GM19397 (cell line): Measurements from ENCODE around the gene EYA3.

Experiments
- ATAC-seq: cut with Tn5 transposase; IDR thresholded peaks from one replicate; pipeline ENCODE4 v1.9.1; 2021; ENCODE audit warnings: mild to moderate bottlenecking, moderate library complexity; ENCODE audit not compliant: unreplicated experiment

Gene EYA3

DNA sequence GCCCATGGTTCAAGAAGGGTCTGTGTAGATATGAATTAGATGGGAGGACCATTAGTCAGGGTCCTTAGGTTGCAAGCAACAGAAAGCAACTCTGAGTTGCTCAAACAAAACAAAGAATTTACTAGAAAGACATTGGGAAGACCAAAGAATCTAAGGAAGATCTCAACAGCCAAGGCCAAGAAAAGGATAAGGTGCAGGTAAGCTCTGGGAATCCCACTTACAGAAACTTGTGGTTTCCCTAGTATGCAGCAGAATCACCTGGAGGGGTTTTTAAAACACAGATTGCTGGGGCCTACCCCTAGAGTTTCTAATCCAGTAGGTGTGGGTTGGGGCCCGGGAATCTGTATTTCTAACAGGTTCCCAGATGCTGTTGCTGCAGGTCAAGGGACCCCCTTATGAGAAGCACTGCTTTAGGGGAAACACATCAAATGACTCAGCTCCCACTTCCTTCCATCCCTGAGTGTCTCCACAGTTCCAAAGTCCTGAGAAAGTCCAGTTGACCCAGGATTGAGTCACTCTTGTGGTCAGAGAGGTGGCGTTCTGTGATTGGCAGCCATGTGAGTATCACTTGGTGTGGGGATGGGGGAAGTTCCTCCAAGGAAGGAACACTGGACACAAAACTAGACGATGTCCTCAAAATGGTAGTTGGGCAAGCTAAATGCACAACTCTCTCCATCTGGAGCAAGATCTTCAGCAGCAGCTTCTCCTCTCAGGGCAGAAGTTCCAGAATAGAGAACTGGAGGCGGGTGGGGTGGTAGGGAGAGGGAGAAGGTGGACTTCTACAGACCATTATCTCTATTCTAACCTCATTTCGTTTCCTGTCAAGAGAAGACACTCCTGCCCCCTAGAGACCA is 24.2 kb upstream of the EYA3 start:
- ATAC-seq, result no peak

DNA sequence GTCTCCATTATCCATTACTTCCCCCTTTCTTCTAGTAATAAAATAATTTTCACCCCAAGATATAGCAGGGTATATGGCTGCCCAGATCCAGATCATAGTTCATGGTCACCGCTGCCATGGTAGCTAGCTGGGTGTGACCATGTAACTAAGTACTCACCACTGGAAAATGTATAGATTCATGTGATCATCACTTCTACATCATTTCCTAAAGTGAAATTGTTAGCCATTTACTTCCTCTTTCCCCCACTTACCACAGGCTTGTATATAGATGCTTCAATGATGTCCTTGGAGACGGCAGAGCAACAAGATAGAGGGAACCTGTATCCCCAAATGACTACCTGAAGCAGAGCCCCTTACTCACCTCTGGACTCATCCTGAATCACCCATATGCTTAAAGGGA is 22.7 kb upstream of the EYA3 start:
- ATAC-seq, result no peak

- ATAC-seq, result no peak
Measured at GRCh38 chr1:28110555-28110954, 22.1 kb upstream of the EYA3 start.

DNA sequence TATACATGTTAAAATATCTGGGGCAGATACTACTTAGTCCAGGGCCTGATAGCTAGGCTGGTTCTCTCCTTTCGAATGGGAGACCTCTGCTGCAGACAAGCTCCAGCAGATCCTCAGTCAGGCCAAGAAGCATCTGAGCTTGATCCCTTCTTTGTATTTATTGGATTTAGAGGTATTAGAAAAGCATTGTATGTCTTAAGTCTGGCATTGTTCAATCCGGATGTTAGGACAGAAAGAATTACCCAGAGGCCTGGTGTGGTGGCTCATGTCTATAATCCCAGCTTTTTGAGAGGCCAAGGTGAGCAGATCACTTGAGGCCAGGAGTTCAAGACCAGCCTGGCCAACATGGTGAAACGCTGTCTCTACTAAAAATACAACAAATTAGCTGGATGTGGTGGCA is 21.2 kb upstream of the EYA3 start:
- ATAC-seq, result no peak

GRCh38 chr1:28108001-28108400 is 19.6 kb upstream of the EYA3 start:
- ATAC-seq, result no peak

GRCh38 chr1:28104866-28105467 is 16.6 kb upstream of the EYA3 start:
- ATAC-seq, result no peak

GRCh38 chr1:28102189-28102588 is 13.8 kb upstream of the EYA3 start:
- ATAC-seq, result no peak

DNA sequence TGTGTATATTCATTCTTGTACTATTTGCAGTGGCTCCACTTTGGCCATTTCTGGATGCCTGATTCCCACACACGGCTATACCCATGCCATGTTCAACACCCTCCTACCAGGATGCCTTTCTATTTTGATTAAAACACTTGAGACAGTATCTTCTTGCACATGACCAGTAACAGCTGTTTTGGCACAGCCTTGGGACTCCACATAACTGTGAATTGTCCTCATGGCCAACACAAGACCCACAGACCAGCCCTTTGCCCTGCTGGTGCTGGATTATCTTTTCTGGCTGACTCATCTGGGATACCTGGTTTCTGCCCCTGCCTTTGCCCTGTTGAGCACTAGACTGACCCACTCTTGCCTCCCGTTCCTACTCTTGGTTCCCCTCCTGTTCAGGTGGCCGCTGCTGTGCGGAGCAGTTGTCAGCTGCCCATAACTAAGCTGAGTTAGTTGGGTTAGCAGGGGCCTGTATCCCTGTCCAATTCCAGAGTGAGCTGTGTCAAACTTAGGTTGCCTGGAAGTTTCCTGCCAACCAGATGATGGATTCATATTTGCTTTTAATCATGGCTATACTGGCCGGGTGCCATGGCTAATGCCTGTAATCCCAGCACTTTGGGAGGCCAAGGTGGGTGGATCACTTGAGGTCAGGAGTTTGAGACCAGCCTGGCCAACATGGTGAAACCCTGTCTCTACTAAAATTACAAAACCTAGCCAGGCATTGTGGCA is 10.8 kb upstream of the EYA3 start:
- no peak for ATAC-seq

DNA sequence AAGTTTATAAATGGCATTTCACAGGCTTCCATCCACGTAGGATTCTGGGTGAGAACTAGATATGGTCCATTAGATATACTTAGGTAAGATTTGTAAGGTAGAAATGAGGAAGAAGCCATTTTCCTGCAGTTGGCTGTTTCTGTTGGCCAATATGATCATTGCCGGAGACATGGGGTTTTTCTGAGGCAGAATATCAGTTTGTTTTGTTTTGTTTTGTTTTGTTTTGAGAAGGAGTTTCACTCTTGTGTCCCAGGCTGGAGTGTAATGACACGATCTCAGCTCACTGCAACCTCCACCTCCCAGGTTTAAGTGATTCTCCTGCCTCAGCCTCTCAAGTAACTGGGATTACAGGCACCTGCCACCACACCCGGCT is 8.7 kb upstream of the EYA3 start:
- ATAC-seq, result no peak

DNA sequence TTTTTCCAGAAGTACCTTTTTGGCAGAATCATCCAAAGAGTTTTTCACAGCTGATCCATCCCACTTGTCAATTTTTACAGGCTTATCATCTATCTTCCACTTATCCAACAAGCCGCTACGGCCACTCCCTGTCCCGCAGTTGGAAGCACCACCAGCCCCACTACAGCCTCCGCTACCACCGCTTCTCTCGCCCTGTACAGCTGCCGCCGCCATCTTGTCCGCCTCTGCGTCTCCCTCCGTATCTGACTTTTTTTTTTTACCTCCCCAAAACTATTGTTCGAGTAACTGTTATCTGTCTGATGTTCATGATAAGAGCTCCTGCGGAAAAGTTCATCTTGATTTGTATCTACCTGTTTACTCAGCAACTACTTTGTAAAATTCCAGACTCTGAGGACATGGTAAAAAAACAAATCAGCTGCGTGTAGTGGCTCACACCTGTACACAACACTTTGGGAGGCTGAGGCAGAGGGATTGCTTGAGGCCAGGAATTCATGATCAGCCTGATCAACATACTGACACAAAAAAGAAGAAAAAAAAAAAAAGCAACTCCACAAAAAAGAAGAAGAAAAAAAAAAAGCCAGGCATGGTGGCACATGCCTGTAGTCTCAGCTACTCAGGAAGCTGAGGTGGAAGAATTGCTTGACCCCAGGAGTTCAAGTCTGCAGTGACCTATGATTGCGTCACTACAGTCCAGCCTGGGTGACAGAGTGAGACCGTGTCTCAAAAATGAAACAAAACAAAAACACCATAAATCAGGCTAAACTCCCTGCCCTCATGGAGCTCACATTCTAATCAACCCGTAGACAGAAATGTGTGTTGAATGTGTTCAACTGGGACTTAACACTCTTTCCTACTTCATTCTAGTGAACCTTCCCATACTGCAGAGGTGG is 8.0 kb upstream of the EYA3 start:
- ATAC-seq, result no peak

DNA sequence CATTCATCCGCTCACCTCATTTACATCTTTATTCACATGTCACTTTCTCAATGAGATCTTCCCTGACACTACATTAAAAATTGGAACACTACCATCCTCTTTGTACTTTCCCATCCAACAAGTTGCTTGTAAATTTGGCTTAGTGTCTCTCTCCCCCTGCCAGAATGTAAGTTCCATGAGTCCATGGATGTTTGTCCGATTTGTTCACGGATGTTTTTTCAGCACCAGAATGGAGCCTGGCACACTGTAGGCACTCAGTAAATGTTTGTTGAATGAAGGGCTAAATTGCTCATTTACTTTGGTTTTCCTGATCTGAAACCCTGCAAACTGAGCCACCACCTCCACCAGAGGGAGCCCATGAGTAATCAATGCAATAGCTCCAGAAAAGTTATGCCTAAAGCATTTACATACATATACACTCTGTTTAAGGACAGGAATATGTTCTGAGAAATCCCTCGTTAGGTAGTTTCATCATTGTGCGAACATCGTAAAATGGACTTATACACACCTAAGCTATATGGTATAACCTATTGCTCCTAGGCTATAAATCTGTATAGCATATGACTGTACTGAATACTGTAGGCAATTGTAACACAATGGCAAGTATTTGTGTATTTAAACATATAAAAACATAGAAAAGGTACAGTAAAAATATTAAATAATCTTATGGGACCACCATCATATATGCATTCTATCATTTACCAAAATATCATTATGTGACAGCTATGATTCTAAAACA is 2.8 kb upstream of the EYA3 start:
- no peak for ATAC-seq

DNA sequence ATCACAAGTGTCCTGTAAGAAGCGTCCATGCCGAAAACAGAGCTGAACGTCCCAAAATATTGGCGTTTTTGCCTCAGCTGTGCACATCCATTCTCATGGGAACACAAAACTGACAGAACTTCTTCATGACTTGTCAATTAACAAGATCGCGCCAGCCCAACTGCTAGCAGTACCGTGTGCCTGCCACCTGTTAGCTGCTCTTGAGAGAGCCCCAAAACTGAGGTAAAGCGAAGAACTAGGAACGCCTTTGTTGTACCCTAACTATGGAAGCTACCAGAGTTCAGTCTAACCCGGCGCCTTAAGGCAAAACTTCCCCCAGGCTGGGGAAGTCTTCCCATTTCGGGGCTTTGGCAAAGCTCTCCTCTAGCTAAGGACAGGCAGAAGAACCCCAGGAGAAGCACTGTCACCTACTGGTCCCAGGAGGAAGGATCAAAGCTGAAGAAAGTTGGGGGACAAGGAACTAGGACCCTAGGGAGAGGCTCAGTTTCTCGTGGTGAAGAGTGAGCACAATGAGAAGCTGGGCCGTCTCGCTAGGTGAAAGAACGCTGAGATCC is 719 bp downstream of the EYA3 start:
- no peak for ATAC-seq

- ATAC-seq, result no peak
Measured at GRCh38 chr1:28086651-28087050, 1.8 kb downstream of the EYA3 start.

DNA sequence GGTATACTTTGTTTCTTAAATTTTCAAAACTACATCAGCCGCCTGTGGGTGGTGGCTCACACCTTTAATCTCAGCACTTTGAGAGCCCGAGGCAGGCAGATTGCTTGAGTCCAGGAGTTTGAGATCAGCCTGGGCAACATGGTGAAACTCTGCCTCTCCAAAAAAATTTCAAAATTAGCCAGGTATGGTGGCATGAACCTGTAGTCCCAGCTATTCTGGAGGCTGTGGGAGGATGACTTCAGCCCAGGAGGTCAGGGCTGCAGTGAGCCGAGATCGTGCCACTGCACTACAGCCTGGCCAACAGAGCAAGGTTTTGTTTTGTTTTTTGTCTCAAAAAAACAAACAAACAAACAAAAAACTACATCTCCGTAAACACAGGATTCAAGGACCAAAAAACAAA is 3.3 kb downstream of the EYA3 start:
- ATAC-seq, result no peak

- ATAC-seq, result no peak
Measured at GRCh38 chr1:28083876-28084275, 4.5 kb downstream of the EYA3 start.

DNA sequence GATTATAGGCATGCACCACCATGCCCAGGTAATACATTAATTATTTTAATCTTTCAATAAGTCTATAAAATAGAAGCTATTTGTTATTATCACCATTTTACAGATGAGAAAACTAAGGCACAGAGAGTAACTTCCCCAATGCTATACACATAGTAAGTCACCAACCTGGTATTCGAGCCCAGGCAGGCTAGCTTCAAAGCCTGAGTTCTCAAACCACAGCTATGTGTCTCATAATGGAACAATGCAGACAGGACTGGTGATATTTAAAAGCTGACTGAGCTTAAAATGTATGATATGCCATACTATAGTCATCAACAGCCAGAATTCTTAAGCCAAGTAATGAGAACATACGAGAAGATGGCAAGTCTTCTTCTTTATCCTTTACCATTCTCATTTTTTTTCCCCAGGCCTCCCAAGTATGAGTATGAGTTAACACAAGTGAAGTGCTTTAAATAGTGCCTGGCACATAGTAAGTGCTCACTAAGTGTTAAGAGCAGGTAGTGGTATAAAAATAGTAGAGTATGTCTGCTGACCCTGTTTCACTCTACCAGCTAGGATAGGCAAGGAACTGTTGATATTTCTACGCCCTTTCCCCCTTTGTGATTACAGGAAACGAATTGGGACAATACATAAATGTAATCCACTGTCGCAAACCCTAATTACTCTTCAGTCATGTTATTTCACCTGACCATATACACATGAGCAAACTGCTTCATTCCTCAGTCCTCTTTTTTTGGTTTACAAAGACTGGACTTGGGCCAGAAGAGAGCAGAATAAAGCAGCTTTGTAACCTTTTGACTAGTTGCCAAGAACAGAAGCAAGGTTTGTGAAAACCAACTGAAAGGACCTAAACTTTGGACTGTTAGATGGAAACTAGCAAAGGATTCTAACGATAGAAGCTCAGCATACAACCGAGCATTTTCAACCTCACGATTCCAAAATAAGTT is 9.5 kb downstream of the EYA3 start:
- ATAC-seq, result no peak

- ATAC-seq, result no peak
Measured at GRCh38 chr1:28078262-28078661, 10.1 kb downstream of the EYA3 start.

GRCh38 chr1:28074892-28075511 is 13.4 kb downstream of the EYA3 start:
- ATAC-seq, result no peak

DNA sequence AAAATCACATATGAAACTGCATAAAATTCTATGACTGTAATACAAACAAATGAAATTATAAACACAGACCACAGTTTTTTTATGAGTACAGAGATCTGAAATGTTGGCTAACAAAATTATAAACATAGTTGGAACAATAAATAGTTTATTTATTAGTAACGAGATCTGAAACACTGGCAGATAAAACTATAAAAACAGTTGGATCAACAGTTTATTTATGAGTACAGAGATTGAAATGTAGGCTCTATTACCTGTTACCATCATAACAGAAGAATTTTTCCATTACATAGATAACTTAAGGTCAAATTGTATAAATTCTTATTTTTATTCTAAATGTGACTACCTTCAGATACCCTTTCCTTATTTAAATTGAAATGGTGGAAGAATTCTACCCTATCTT is 14.5 kb downstream of the EYA3 start:
- no peak for ATAC-seq
